RWPE2 (cell line): ENCODE results near the gene ZFC3H1.

ENCODE experiments used
- ATAC-seq: fragments of 200-7000 bp; cut with Tn5 transposase; 3 replicates; pipeline ENCODE4 v1.9.1; 2021; ENCODE audit warnings: low read depth
- DNase-seq: peaks from one replicate; pipeline ENCODE4 v3.0.0-alpha.2; 2020; ENCODE audit warnings: low spot score
- H3K27ac ChIP-seq: fragments of 450-650 bp; 2 replicates; pipeline ENCODE4 v1.5.1; 2017; ENCODE audit warnings: mild to moderate bottlenecking; ENCODE audit not compliant: poor library complexity, severe bottlenecking
- H3K27me3 ChIP-seq: fragments of 250-450 bp; sonication (Bioruptor Pico); 2 replicates; pipeline ENCODE4 v1.5.1; 2021; ENCODE audit warnings: mild to moderate bottlenecking, moderate library complexity; ENCODE audit not compliant: insufficient read depth, poor library complexity, severe bottlenecking
- H3K36me3 ChIP-seq: fragments of 250-450 bp; sonication (Bioruptor Pico); 2 replicates; pipeline ENCODE4 v1.5.1; 2020; ENCODE audit warnings: low read depth, mild to moderate bottlenecking, moderate library complexity
- H3K4me1 ChIP-seq: fragments of 250-450 bp; sonication (Bioruptor Pico); 2 replicates; pipeline ENCODE4 v1.5.1; 2021; ENCODE audit warnings: mild to moderate bottlenecking, moderate library complexity; ENCODE audit not compliant: insufficient read depth, poor library complexity, severe bottlenecking
- H3K4me3 ChIP-seq: fragments of 250-450 bp; sonication (Bioruptor Pico); 2 replicates; pipeline ENCODE4 v1.5.1; 2021; ENCODE audit warnings: mild to moderate bottlenecking, moderate library complexity; ENCODE audit not compliant: severe bottlenecking
- H3K9me3 ChIP-seq: fragments of 250-450 bp; sonication (Bioruptor Pico); 2 replicates; pipeline ENCODE4 v1.5.1; 2021; ENCODE audit warnings: mild to moderate bottlenecking, moderate library complexity; ENCODE audit not compliant: severe bottlenecking
- TF ChIP-seq, protein P1 (sequence below): fragments of 450-650 bp; IDR thresholded peaks from one replicate; pipeline ENCODE4 v1.5.1; 2017; ENCODE audit warnings: mild to moderate bottlenecking, moderate library complexity; ENCODE audit not compliant: poor library complexity, severe bottlenecking

Gene ZFC3H1

DNA sequence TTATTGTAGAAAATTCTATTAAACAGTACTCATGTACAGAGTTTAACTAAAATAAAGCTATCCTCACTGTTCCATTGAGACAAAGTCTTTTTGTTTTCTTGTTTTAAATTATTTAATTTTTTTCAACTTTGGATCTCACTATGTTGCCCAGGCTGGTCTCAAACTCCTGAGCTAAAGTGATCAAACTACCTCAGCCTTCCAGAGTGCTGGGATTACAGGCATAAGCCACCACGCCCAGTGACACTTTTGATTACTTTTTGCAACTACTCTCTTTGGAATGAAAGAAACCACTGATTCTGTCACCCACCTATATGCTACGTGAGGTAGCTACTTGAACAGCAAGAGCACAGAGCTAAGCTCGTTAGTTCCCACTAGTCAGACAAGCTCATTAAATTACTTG is 17.1 kb downstream of the ZFC3H1 start:
- Histone ChIP-seq H3K27ac (no peak overlapping the region), H3K4me1 (peaks cover 7% of the 10 kb centered on the region), H3K9me3 (no peaks in the 10 kb centered on the region), H3K4me3 (no peak overlapping the region), H3K36me3 (peaks cover 96% of the 10 kb centered on the region), H3K27me3 (no peaks in the 10 kb centered on the region)
- ATAC-seq, result no peak
- DNase-seq, result no peak
- TF ChIP-seq, protein P1, sequence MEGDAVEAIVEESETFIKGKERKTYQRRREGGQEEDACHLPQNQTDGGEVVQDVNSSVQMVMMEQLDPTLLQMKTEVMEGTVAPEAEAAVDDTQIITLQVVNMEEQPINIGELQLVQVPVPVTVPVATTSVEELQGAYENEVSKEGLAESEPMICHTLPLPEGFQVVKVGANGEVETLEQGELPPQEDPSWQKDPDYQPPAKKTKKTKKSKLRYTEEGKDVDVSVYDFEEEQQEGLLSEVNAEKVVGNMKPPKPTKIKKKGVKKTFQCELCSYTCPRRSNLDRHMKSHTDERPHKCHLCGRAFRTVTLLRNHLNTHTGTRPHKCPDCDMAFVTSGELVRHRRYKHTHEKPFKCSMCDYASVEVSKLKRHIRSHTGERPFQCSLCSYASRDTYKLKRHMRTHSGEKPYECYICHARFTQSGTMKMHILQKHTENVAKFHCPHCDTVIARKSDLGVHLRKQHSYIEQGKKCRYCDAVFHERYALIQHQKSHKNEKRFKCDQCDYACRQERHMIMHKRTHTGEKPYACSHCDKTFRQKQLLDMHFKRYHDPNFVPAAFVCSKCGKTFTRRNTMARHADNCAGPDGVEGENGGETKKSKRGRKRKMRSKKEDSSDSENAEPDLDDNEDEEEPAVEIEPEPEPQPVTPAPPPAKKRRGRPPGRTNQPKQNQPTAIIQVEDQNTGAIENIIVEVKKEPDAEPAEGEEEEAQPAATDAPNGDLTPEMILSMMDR, result no peak

DNA sequence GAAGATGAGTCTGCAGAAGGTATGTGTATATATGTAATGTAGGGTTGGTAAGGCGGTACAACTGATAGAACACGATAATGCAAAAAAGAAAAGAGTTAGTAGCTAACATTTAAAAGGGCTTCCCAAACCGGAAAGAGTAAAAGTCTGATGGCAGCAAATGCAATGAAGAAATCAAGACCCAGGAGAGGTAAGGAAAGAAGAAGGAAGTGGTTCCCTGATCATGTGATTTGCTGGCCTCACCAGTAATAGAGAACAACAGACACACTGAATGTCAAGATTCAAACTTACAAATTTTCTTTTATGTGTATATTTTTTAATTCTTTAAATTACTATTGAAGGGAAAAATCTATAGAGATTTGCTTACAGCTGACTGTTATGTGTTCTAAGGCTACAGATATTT is 18.4 kb downstream of the ZFC3H1 start:
- TF ChIP-seq, protein P1, result no peak
- H3K4me1 ChIP-seq, result peaks cover 7% of the 10 kb centered on the region
- no peaks in the 10 kb centered on the region for H3K9me3 ChIP-seq
- H3K4me3 ChIP-seq, result no peak overlapping the region
- no peak for DNase-seq
- ATAC-seq, result no peak
- H3K27me3 ChIP-seq, result no peaks in the 10 kb centered on the region
- no peak overlapping the region for H3K27ac ChIP-seq
- H3K36me3 ChIP-seq, result peaks cover 94% of the 10 kb centered on the region

DNA sequence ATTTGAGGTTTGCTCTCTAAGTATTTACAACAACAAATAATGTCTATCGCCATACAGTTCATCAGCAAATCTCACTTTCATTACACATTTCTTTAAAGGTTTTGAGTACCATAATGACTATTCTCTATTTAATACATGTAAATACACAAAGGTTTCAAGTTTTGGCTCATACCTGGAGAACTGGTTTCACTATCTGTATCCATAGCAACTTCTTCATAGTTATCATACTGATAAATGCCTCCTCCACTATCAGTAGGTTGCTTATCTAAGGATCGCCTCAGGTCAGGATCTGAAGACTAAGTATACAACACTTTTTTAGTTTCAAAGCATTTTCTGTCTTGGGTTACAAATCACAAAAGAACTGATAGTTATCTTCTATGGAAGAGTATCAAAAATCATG is 21.4 kb downstream of the ZFC3H1 start:
- H3K4me1 ChIP-seq, result no peaks in the 10 kb centered on the region
- DNase-seq (no peak), ATAC-seq (no peak)
- peaks cover 99% of the 10 kb centered on the region for H3K36me3 ChIP-seq
- TF ChIP-seq, protein P1, result no peak
- H3K27me3 ChIP-seq, result no peaks in the 10 kb centered on the region
- no peak overlapping the region for H3K27ac ChIP-seq
- H3K9me3 ChIP-seq, result no peaks in the 10 kb centered on the region
- no peak overlapping the region for H3K4me3 ChIP-seq

DNA sequence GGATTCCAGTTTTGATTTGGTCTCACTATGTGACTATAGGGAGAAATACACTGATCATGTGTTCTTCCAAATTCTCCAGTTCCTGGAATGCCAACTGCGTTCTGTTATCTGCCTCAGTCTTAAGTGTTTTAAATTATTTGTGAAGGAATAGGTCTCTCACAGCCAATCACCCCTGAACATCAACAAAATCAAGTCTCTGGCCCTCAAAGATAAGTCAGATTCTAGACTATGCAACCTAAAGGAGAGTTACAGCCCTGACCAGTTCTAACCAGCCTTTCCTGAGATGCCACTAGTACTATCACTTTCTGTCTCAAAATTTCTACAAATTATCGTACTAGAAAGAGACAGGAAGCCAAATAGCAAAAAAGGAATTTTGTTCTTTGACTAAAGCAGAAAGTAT is 22.3 kb downstream of the ZFC3H1 start:
- no peaks in the 10 kb centered on the region for H3K4me1 ChIP-seq
- no peak overlapping the region for H3K4me3 ChIP-seq
- peaks cover 99% of the 10 kb centered on the region for H3K36me3 ChIP-seq
- TF ChIP-seq, protein P1, result no peak
- H3K27ac ChIP-seq, result no peak overlapping the region
- no peak for DNase-seq
- H3K9me3 ChIP-seq, result no peaks in the 10 kb centered on the region
- no peak for ATAC-seq
- no peaks in the 10 kb centered on the region for H3K27me3 ChIP-seq

DNA sequence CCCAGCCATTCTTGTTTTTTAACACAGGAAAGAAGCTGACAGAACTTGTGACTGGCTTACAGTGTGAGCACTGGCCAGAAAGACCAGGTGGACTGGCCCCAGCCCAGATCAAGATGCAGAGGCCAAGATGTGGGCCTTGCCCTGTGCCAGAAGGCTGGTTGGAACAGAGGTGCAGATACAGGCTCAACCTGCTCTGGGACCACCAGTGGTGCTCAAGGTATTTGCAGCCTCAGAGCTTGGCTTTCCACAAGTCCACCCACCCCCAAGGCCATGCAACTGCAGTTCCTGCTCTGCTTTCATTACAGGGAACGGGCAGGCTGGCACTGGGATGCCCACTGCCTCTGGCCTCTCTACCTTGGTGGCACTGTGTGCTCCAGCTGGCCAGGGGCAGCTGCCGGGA is 23.3 kb downstream of the ZFC3H1 start:
- no peaks in the 10 kb centered on the region for H3K9me3 ChIP-seq
- no peaks in the 10 kb centered on the region for H3K4me1 ChIP-seq
- H3K27me3 ChIP-seq, result no peaks in the 10 kb centered on the region
- H3K4me3 ChIP-seq, result no peak overlapping the region
- ATAC-seq (no peak), DNase-seq (no peak)
- H3K36me3 ChIP-seq, result peaks cover 99% of the 10 kb centered on the region
- TF ChIP-seq, protein P1, result no peak
- no peak overlapping the region for H3K27ac ChIP-seq
